ENCODE data around the gene TENM3.

Gene TENM3

DNA sequence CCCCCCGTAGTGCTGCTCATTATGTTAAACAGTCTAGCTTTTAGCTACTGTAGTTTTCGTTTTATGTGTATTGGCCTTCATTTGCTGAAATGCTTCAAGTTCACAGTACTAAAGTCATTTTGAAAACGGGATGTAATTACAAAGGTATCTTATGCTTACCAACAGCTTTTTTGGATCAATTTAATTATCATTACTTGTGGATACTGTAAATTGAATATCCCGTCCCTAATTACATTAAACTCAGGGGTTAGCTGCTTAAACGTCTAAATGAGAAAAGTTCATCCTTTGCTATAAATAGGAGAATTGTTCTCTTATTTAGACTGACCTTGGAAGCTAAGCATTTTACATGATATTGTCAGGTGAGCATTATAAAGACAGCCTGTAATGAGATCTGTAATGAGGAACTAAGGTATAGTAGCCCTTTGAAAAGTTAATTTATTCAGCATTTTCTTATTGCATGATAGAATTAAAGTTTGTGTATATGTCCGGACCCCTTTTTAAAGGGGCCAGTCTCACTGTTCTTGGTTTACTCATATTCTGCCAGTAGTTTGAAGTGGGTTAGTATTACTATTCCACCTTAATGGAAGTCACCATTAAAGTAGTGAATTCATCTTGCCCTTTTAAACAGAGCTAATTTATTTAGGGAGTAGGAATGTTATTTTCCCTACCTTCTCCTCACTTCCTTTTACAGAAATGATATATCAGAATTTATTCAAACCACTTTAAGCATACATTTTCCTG is 252.6 kb downstream of the TENM3 start:
- DNase-seq: no peak
- no peaks in the 10 kb centered on the region for H3K9me3 ChIP-seq (replicated peaks; ENCODE audit: insufficient read depth, low read length)
- H3K79me2 ChIP-seq (ENCODE audit: low read length): no peaks in the 10 kb centered on the region
- no peaks in the 10 kb centered on the region for H3K9me2 ChIP-seq (replicated peaks; ENCODE audit: insufficient read depth, low read length)
- H3K27ac ChIP-seq (ENCODE audit: low read length): no peak overlapping the region
- no peaks in the 10 kb centered on the region for H3K36me3 ChIP-seq (replicated peaks; ENCODE audit: insufficient read depth, low read length)
- H3K9ac ChIP-seq (ENCODE audit: low read length): no peak overlapping the region
- H4K20me1 ChIP-seq (ENCODE audit: insufficient read depth, low read length): no peaks in the 10 kb centered on the region
- no peak overlapping the region for H2AFZ ChIP-seq (ENCODE audit: low read length)
- H3K27me3 ChIP-seq (replicated peaks; ENCODE audit: insufficient read depth, low read length): no peaks in the 10 kb centered on the region
- H3K4me3 ChIP-seq (ENCODE audit: low read length): no peak overlapping the region
- H3K4me2 ChIP-seq (ENCODE audit: low read depth, low read length): no peak overlapping the region
- TF ChIP-seq EZH2 (optimal IDR thresholded peaks at IDR 0.05; ENCODE audit: low read depth, low read length) (no peak), EZH2phosphoT487 (IDR thresholded peaks at IDR 0.05; ENCODE audit: low read length) (no peak)
- TF ChIP-seq, protein P1, sequence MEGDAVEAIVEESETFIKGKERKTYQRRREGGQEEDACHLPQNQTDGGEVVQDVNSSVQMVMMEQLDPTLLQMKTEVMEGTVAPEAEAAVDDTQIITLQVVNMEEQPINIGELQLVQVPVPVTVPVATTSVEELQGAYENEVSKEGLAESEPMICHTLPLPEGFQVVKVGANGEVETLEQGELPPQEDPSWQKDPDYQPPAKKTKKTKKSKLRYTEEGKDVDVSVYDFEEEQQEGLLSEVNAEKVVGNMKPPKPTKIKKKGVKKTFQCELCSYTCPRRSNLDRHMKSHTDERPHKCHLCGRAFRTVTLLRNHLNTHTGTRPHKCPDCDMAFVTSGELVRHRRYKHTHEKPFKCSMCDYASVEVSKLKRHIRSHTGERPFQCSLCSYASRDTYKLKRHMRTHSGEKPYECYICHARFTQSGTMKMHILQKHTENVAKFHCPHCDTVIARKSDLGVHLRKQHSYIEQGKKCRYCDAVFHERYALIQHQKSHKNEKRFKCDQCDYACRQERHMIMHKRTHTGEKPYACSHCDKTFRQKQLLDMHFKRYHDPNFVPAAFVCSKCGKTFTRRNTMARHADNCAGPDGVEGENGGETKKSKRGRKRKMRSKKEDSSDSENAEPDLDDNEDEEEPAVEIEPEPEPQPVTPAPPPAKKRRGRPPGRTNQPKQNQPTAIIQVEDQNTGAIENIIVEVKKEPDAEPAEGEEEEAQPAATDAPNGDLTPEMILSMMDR (IDR thresholded peaks at IDR 0.05; ENCODE audit: low read length): no peak
- H3F3A ChIP-seq (ENCODE audit: insufficient read depth, low read length): peaks cover 16% of the 10 kb centered on the region
- peaks cover 44% of the 10 kb centered on the region for H3K4me1 ChIP-seq (ENCODE audit: low read length)

DNA sequence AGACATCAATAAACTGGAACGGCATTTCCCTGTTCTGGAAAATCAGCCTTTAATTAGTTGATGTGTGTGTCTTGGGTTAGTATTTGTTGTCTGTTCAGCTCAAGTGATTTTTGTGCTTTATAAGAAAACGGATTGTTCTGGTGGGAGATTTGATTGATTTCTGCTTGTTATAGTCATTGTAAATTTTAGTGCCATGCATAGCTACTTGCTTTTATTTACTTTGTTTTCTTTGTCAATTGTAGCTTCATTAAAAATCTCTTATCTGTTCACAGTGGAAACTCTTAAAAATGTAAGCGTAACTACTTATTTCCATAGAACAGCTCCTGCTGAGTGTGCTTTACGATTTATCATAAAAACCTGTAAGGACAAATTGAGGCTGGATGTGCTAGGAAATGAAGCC is 253.2 kb downstream of the TENM3 start:
- Histone ChIP-seq H3K9me2 (replicated peaks; ENCODE audit: insufficient read depth, low read length) (no peaks in the 10 kb centered on the region), H3K9me3 (replicated peaks; ENCODE audit: insufficient read depth, low read length) (no peaks in the 10 kb centered on the region), H3F3A (ENCODE audit: insufficient read depth, low read length) (peaks cover 16% of the 10 kb centered on the region), H3K27me3 (replicated peaks; ENCODE audit: insufficient read depth, low read length) (no peaks in the 10 kb centered on the region), H3K27ac (ENCODE audit: low read length) (no peak overlapping the region), H3K36me3 (replicated peaks; ENCODE audit: insufficient read depth, low read length) (no peaks in the 10 kb centered on the region), H3K79me2 (ENCODE audit: low read length) (no peaks in the 10 kb centered on the region), H3K4me3 (ENCODE audit: low read length) (no peak overlapping the region), H4K20me1 (ENCODE audit: insufficient read depth, low read length) (no peaks in the 10 kb centered on the region), H3K4me1 (ENCODE audit: low read length) (peaks cover 44% of the 10 kb centered on the region), H3K4me2 (ENCODE audit: low read depth, low read length) (no peak overlapping the region), H2AFZ (ENCODE audit: low read length) (no peak overlapping the region), H3K9ac (ENCODE audit: low read length) (no peak overlapping the region)
- no peak for DNase-seq
- TF ChIP-seq EZH2 (optimal IDR thresholded peaks at IDR 0.05; ENCODE audit: low read depth, low read length): no peak
- TF ChIP-seq EZH2phosphoT487 (IDR thresholded peaks at IDR 0.05; ENCODE audit: low read length): no peak
- TF ChIP-seq, protein P1 (IDR thresholded peaks at IDR 0.05; ENCODE audit: low read length): no peak

DNA sequence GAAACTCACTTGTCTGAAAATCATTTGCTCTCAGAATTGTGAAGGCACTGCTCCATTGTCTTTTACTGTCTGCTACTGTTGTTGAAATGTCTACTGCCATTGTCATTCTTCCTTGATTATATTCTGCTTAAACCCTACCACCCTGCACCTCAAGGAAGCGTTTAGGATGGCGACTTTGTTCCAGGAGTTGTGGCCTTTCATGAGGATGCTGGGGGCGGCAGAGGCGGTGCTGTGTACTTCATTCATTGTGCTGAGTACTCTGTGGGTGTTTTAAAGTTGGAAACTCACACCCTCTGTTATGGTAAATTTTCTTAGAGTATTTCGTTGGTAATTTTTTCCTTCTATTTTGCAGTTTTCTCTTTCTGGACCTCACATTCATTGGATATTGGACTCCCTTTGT is 258.9 kb downstream of the TENM3 start:
- Histone ChIP-seq H2AFZ (ENCODE audit: low read length) (no peak overlapping the region), H3K79me2 (ENCODE audit: low read length) (no peaks in the 10 kb centered on the region), H3K27ac (ENCODE audit: low read length) (no peak overlapping the region), H3K4me3 (ENCODE audit: low read length) (no peak overlapping the region), H3K9me3 (replicated peaks; ENCODE audit: insufficient read depth, low read length) (no peaks in the 10 kb centered on the region), H3K4me1 (ENCODE audit: low read length) (no peaks in the 10 kb centered on the region), H3K27me3 (replicated peaks; ENCODE audit: insufficient read depth, low read length) (no peaks in the 10 kb centered on the region), H4K20me1 (ENCODE audit: insufficient read depth, low read length) (no peaks in the 10 kb centered on the region), H3K4me2 (ENCODE audit: low read depth, low read length) (no peak overlapping the region), H3K36me3 (replicated peaks; ENCODE audit: insufficient read depth, low read length) (no peaks in the 10 kb centered on the region), H3K9me2 (replicated peaks; ENCODE audit: insufficient read depth, low read length) (no peaks in the 10 kb centered on the region), H3K9ac (ENCODE audit: low read length) (no peak overlapping the region), H3F3A (ENCODE audit: insufficient read depth, low read length) (no peaks in the 10 kb centered on the region)
- no peak for DNase-seq
- no peak for TF ChIP-seq EZH2 (optimal IDR thresholded peaks at IDR 0.05; ENCODE audit: low read depth, low read length)
- TF ChIP-seq, protein P1 (IDR thresholded peaks at IDR 0.05; ENCODE audit: low read length): no peak
- no peak for TF ChIP-seq EZH2phosphoT487 (IDR thresholded peaks at IDR 0.05; ENCODE audit: low read length)

Measured in MM.1S (cell line).